Coronary artery (tissue), 2 donors: ENCODE results near the gene TEX48.

ENCODE experiments used
- DNase-seq: peaks from one replicate; pipeline ENCODE4 v3.0.0-alpha.2; 2017; ENCODE audit warnings: low spot score
- H3K27ac ChIP-seq, 2 donors: fragments of 200-600 bp; sonication (generic); one replicate each; pipeline ENCODE4 v1.5.1; 2016 to 2019
- H3K4me3 ChIP-seq: fragments of 200-600 bp; sonication (generic); 2 replicates; pipeline ENCODE4 v1.5.1; 2016; ENCODE audit warnings: mild to moderate bottlenecking, moderate library complexity
- CTCF ChIP-seq: fragments of 200-600 bp; sonication (generic); IDR thresholded peaks from one replicate; pipeline ENCODE4 v1.5.1; 2019; ENCODE audit warnings: antibody characterized with exemption

TEX48 gene, protein sequence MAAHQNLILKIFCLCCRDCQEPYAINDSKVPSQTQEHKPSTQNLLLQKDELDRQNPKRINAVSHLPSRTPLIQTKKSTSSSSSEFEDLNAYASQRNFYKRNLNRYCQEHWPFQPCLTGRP

GRCh38 chr9:114681594-114682332 is at the start of gene TEX48:
Gene TEX48, minus strand, starts transcription at chr9:114682192. Its CDS starts 10,469 bp downstream, at chr9:114671723.
- Histone ChIP-seq H3K27ac (no peak within 1 kb of the TSS), H3K4me3 (no peak within 1 kb of the TSS)
- no peak for TF ChIP-seq CTCF
- no peak for DNase-seq

- DNase-seq, result no peak
- no peak overlapping the region for H3K4me3 ChIP-seq
- TF ChIP-seq CTCF, result no peak
These were observed 49.7 kb upstream of the TEX48 start for GRCh38 chr9:114731701-114732100.

DNA sequence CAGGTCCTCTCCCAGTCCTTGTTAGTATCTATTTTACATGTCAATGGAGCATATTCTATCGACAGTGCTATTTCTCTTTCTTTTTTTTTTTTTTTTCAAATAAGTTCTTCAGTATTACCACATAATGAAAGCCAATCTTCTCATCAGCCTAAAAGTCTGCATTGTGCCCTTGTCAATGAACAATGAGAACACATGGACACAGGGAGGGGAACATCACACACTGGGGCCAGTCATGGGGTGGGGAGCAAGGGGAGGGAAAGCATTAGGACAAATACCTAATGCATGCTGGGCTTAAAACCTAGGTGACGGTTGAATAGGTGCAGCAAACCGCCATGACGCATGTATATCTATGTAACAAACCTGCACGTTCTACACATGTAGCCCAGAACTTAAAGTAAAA is 47.7 kb upstream of the TEX48 start:
- TF ChIP-seq CTCF, result no peak
- no peak overlapping the region for H3K27ac ChIP-seq
- DNase-seq, result no peak
- H3K4me3 ChIP-seq, result no peak overlapping the region

More at GRCh38 chr9:114731701-114732100, 49.7 kb upstream of the TEX48 start:
- H3K27ac ChIP-seq, result no peak overlapping the region

DNA sequence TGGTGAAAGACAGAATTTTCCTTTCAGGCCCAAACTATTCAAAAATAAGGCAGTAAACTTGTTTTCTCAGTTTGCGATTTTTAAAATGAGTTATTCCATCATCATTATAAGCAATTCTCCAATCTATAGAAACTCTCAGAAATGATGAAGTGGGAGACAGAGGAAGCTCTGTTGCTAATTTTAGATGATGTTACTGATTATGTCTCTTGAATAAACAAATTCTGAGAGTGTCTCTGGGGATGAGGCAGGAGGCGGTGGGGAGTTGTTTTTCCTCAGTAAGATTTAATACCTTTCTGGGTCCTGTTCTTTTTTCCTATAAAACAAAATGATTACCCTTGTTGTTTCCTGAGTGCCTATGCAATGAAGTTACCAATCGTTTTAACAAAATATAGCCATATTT is 43.9 kb upstream of the TEX48 start:
- no peak for TF ChIP-seq CTCF
- Histone ChIP-seq H3K4me3 (no peak overlapping the region), H3K27ac (no peak overlapping the region)
- DNase-seq, result no peak

DNA sequence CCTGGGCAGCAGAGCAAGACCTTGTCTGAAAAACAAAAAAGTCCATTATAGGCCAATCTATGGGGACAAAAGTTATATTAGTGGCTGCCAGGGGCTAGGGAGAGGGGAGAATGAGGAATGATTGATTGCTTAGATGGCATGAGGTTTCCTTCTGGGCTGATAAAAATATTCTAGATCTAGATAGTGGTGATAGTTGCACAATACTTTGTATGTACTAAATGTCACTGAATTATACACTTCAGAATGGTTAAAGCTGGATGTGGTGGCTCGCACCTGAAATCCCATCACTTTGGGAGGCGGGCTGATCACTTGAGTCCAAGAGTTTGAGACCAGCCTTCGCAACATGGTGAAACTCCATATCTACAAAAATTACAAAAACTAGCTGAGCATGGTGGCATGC is 42.8 kb upstream of the TEX48 start:
- DNase-seq, result no peak
- TF ChIP-seq CTCF, result no peak
- no peak overlapping the region for H3K4me3 ChIP-seq
- H3K27ac ChIP-seq, result no peak overlapping the region

GRCh38 chr9:114723931-114724330 is 41.9 kb upstream of the TEX48 start:
- Histone ChIP-seq H3K4me3 (no peak overlapping the region), H3K27ac (no peak overlapping the region)
- TF ChIP-seq CTCF, result no peak
- no peak for DNase-seq
